Measurements from ENCODE around the gene B4GALT4.
A peak's percentile ranks its signal among the peaks of the same experiment; 100 is the strongest.

Gene B4GALT4

DNA sequence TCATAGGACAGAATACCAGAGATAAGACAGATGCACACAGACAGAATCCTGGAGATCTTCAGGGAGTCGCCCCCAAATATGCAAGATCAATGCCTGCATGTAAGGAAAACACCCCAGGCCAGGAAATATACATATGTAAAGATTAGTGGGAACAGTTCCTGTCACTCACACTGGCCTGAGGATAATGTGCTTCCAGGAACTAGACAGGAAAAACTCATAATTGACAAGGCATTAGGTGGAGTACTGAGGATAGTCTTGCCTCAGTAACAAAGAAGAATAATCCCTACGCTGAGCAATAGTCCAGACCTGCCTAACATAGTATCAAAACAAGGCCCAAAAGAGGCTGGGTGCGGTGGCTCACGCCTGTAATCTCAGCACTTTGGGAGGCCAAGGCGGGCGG, 20.4 kb upstream of the B4GALT4 start:
- no peaks in the 10 kb centered on the region for H3K36me3 ChIP-seq (replicated peaks in 1 of 2; ENCODE audit: control insufficient read depth in 2 of 2, insufficient read depth in 2 of 2, low read length in 2 of 2)
- H3K27me3 ChIP-seq (ENCODE audit: control insufficient read depth in 3 of 3, insufficient read depth in 3 of 3, low read depth in 1 of 3, low read length in 3 of 3) = no peaks in the 10 kb centered on the region
- no peak overlapping the region for H4K91ac ChIP-seq (ENCODE audit: low read depth, low read length, poor library complexity)
- no peak overlapping the region for H3K4me2 ChIP-seq (ENCODE audit: insufficient read depth, low read length, poor library complexity, severe bottlenecking)
- no peak overlapping the region for H3K14ac ChIP-seq (ENCODE audit: low read length)
- no peak overlapping the region for H2AK5ac ChIP-seq (ENCODE audit: low read depth, low read length)
- no peak overlapping the region for H2BK12ac ChIP-seq (ENCODE audit: low read length)
- H3K27ac ChIP-seq (replicated peaks; ENCODE audit: low read length) = no peak overlapping the region
- DNase-seq (ENCODE audit: low spot score) = no peak
- no peak overlapping the region for H2BK5ac ChIP-seq (ENCODE audit: low read length)
- H3K9ac ChIP-seq (ENCODE audit: low read depth, low read length, poor library complexity) = no peak overlapping the region
- H4K8ac ChIP-seq (ENCODE audit: low read depth, low read length) = no peak overlapping the region
- H3K4me3 ChIP-seq (ENCODE audit: low read length in 2 of 2) = no peak overlapping the region
- no peak overlapping the region for H3K18ac ChIP-seq (ENCODE audit: low read length)
- WGBS, 2 donors (ENCODE audit: extremely low coverage in 2 of 2, insufficient read length in 2 of 2, insufficient replicate concordance in 1 of 2) = no CpG with 5 or more reads among the region's 6 CpGs
- H2BK120ac ChIP-seq (ENCODE audit: low read depth, low read length) = no peak overlapping the region
- H3K9me3 ChIP-seq (replicated peaks in 1 of 2; ENCODE audit: control insufficient read depth in 2 of 2, insufficient read depth in 1 of 2, low read depth in 1 of 2, low read length in 2 of 2) = no peaks in the 10 kb centered on the region
- H3K4ac ChIP-seq (ENCODE audit: low read length) = no peak overlapping the region
- H3K23ac ChIP-seq (ENCODE audit: low read depth, low read length, poor library complexity) = no peak overlapping the region
- no peak overlapping the region for H2BK15ac ChIP-seq (ENCODE audit: low read length)
- no peak overlapping the region for H2AFZ ChIP-seq (ENCODE audit: low read length)
- H3K79me1 ChIP-seq (ENCODE audit: low read depth, low read length) = no peaks in the 10 kb centered on the region
- H3K4me1 ChIP-seq (ENCODE audit: control insufficient read depth in 2 of 2, insufficient read depth in 1 of 2, low read depth in 1 of 2, low read length in 2 of 2) = no peaks in the 10 kb centered on the region

DNA sequence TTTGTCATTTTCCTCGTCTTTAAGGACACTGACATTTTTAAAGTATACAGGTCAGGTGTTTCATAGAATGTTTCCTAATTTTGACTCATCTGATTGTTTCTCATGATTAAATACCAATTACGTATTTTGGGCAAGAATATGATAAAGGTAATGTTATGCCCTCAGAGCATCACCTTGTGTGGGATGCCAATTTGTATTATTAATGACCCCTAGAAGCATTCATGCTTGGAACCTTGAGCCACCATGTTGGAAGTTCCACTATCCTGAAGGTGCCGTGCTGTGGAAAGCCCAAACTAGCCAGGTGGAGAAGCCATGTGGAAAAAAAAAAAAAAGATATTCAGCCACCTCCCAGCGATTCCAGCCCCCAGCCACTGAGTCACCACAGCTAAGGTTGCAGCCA, 19.1 kb upstream of the B4GALT4 start:
- Histone ChIP-seq H3K36me3 (replicated peaks in 1 of 2; ENCODE audit: control insufficient read depth in 2 of 2, insufficient read depth in 2 of 2, low read length in 2 of 2) (no peaks in the 10 kb centered on the region), H4K8ac (ENCODE audit: low read depth, low read length) (no peak overlapping the region), H3K79me1 (ENCODE audit: low read depth, low read length) (no peaks in the 10 kb centered on the region), H4K91ac (ENCODE audit: low read depth, low read length, poor library complexity) (no peak overlapping the region), H3K18ac (ENCODE audit: low read length) (no peak overlapping the region), H3K23ac (ENCODE audit: low read depth, low read length, poor library complexity) (no peak overlapping the region), H3K4me2 (ENCODE audit: insufficient read depth, low read length, poor library complexity, severe bottlenecking) (no peak overlapping the region), H2AK5ac (ENCODE audit: low read depth, low read length) (no peak overlapping the region), H3K27ac (replicated peaks; ENCODE audit: low read length) (no peak overlapping the region), H3K9me3 (replicated peaks in 1 of 2; ENCODE audit: control insufficient read depth in 2 of 2, insufficient read depth in 1 of 2, low read depth in 1 of 2, low read length in 2 of 2) (no peaks in the 10 kb centered on the region), H3K4me1 (ENCODE audit: control insufficient read depth in 2 of 2, insufficient read depth in 1 of 2, low read depth in 1 of 2, low read length in 2 of 2) (no peaks in the 10 kb centered on the region), H3K4me3 (ENCODE audit: low read length in 2 of 2) (no peak overlapping the region), H2BK120ac (ENCODE audit: low read depth, low read length) (no peak overlapping the region), H2BK5ac (ENCODE audit: low read length) (no peak overlapping the region), H3K14ac (ENCODE audit: low read length) (no peak overlapping the region), H2BK15ac (ENCODE audit: low read length) (no peak overlapping the region), H2BK12ac (ENCODE audit: low read length) (no peak overlapping the region), H3K4ac (ENCODE audit: low read length) (no peak overlapping the region), H3K27me3 (ENCODE audit: control insufficient read depth in 3 of 3, insufficient read depth in 3 of 3, low read depth in 1 of 3, low read length in 3 of 3) (no peaks in the 10 kb centered on the region), H3K9ac (ENCODE audit: low read depth, low read length, poor library complexity) (no peak overlapping the region), H2AFZ (ENCODE audit: low read length) (no peak overlapping the region)
- no CpG with 5 or more reads among the region's 4 CpGs for WGBS, 2 donors (ENCODE audit: extremely low coverage in 2 of 2, insufficient read length in 2 of 2, insufficient replicate concordance in 1 of 2)
- no peak for DNase-seq (ENCODE audit: low spot score)

DNA sequence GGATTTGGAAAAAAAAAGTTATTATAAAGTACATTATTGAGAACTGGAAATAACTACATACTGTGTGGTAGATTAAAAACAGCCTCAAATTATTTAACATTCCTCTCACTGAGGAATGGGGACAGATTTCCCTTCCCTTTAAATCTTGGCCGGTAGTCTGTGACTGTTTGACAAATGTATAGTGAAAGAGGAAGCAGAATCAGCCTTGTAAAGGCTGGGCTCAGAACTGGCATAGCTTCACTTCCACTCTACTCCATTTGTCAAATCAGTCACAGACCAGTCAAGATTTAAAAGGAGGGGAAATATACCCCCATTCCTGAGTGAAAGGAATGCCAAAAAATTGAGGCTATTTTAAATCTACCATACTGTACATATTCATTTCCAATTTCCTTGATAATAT, 18.2 kb upstream of the B4GALT4 start:
- H3K27me3 ChIP-seq (ENCODE audit: control insufficient read depth in 3 of 3, insufficient read depth in 3 of 3, low read depth in 1 of 3, low read length in 3 of 3) = no peaks in the 10 kb centered on the region
- no peaks in the 10 kb centered on the region for H3K36me3 ChIP-seq (replicated peaks in 1 of 2; ENCODE audit: control insufficient read depth in 2 of 2, insufficient read depth in 2 of 2, low read length in 2 of 2)
- H3K4me2 ChIP-seq (ENCODE audit: insufficient read depth, low read length, poor library complexity, severe bottlenecking) = no peak overlapping the region
- no peaks in the 10 kb centered on the region for H3K79me1 ChIP-seq (ENCODE audit: low read depth, low read length)
- H2BK15ac ChIP-seq (ENCODE audit: low read length) = no peak overlapping the region
- H2AFZ ChIP-seq (ENCODE audit: low read length) = peak overlapping the region; percentile 14
- no peak overlapping the region for H2BK5ac ChIP-seq (ENCODE audit: low read length)
- no peak overlapping the region for H2AK5ac ChIP-seq (ENCODE audit: low read depth, low read length)
- no peak overlapping the region for H3K4me3 ChIP-seq (ENCODE audit: low read length in 2 of 2)
- H3K9ac ChIP-seq (ENCODE audit: low read depth, low read length, poor library complexity) = no peak overlapping the region
- no peak overlapping the region for H4K91ac ChIP-seq (ENCODE audit: low read depth, low read length, poor library complexity)
- no peak overlapping the region for H3K27ac ChIP-seq (replicated peaks; ENCODE audit: low read length)
- WGBS, 2 donors (ENCODE audit: extremely low coverage in 2 of 2, insufficient read length in 2 of 2, insufficient replicate concordance in 1 of 2) = no CpG with 5 or more reads among the region's 1 CpG
- no peak for DNase-seq (ENCODE audit: low spot score)
- H2BK120ac ChIP-seq (ENCODE audit: low read depth, low read length) = no peak overlapping the region
- no peak overlapping the region for H3K14ac ChIP-seq (ENCODE audit: low read length)
- no peak overlapping the region for H3K23ac ChIP-seq (ENCODE audit: low read depth, low read length, poor library complexity)
- H2BK12ac ChIP-seq (ENCODE audit: low read length) = no peak overlapping the region
- no peaks in the 10 kb centered on the region for H3K9me3 ChIP-seq (replicated peaks in 1 of 2; ENCODE audit: control insufficient read depth in 2 of 2, insufficient read depth in 1 of 2, low read depth in 1 of 2, low read length in 2 of 2)
- no peak overlapping the region for H4K8ac ChIP-seq (ENCODE audit: low read depth, low read length)
- H3K4ac ChIP-seq (ENCODE audit: low read length) = no peak overlapping the region
- no peak overlapping the region for H3K18ac ChIP-seq (ENCODE audit: low read length)
- H3K4me1 ChIP-seq (ENCODE audit: control insufficient read depth in 2 of 2, insufficient read depth in 1 of 2, low read depth in 1 of 2, low read length in 2 of 2) = no peaks in the 10 kb centered on the region

DNA sequence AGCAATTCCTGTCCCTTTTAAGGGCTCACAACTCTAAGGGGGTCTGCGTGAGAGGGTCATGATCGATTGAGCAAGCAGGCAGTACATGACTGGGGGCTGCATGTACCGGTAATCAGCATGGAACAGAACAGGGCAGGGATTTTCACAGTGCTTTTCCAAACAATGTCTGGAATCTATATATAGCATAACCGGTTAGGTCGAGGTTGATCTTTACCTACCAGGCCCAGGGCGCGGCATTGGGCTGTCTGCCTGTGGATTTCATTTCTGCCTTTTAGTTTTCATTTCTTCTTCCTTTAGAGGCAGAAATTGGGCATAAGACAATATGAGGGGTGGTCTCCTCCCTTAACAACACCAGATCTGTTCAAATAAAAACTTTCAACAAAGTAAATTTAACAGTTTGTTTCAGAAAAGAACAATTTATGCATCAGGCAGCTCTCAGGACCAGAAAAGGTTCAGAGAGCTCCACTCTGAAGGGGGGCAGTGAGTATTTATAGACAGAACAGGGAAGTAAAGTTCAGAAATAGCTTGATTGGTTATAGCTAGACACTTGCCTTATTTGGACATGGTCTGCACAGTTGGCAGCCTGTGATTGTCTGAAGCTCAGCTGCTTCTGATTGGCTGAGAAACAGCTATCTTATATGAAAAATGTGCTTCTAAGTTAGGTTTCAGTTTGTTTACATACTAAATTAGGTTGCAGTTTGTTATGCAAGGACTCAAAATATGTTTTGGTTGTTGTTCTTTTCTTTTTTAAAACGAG, 17.2 kb upstream of the B4GALT4 start:
- Histone ChIP-seq H3K4ac (ENCODE audit: low read length) (no peak overlapping the region), H3K9ac (ENCODE audit: low read depth, low read length, poor library complexity) (no peak overlapping the region), H3K23ac (ENCODE audit: low read depth, low read length, poor library complexity) (no peak overlapping the region), H3K36me3 (replicated peaks in 1 of 2; ENCODE audit: control insufficient read depth in 2 of 2, insufficient read depth in 2 of 2, low read length in 2 of 2) (no peaks in the 10 kb centered on the region), H2BK5ac (ENCODE audit: low read length) (no peak overlapping the region), H3K18ac (ENCODE audit: low read length) (no peak overlapping the region), H2AK5ac (ENCODE audit: low read depth, low read length) (no peak overlapping the region), H3K4me1 (ENCODE audit: control insufficient read depth in 2 of 2, insufficient read depth in 1 of 2, low read depth in 1 of 2, low read length in 2 of 2) (no peaks in the 10 kb centered on the region), H4K91ac (ENCODE audit: low read depth, low read length, poor library complexity) (no peak overlapping the region), H3K9me3 (replicated peaks in 1 of 2; ENCODE audit: control insufficient read depth in 2 of 2, insufficient read depth in 1 of 2, low read depth in 1 of 2, low read length in 2 of 2) (no peaks in the 10 kb centered on the region), H2BK15ac (ENCODE audit: low read length) (no peak overlapping the region), H3K27ac (replicated peaks; ENCODE audit: low read length) (no peak overlapping the region), H2AFZ (ENCODE audit: low read length) (peak overlapping the region; percentile 75), H3K79me1 (ENCODE audit: low read depth, low read length) (no peaks in the 10 kb centered on the region), H3K4me3 (ENCODE audit: low read length in 2 of 2) (no peak overlapping the region), H2BK12ac (ENCODE audit: low read length) (no peak overlapping the region), H4K8ac (ENCODE audit: low read depth, low read length) (no peak overlapping the region), H3K4me2 (ENCODE audit: insufficient read depth, low read length, poor library complexity, severe bottlenecking) (no peak overlapping the region), H2BK120ac (ENCODE audit: low read depth, low read length) (no peak overlapping the region), H3K14ac (ENCODE audit: low read length) (no peak overlapping the region), H3K27me3 (ENCODE audit: control insufficient read depth in 3 of 3, insufficient read depth in 3 of 3, low read depth in 1 of 3, low read length in 3 of 3) (no peaks in the 10 kb centered on the region)
- DNase-seq (ENCODE audit: low spot score) = no peak
- WGBS, 2 donors (ENCODE audit: extremely low coverage in 2 of 2, insufficient read length in 2 of 2, insufficient replicate concordance in 1 of 2) = no CpG with 5 or more reads among the region's 8 CpGs

Data from neuronal stem cell (in vitro differentiated cells).